ENCODE results near the gene VPS26A. TPM values are rescaled to one million over a fixed set of nuclear protein-coding genes. Genes with fewer than 3 reads are reported as not detected.

Gene VPS26A
- total RNA-seq, 1 donor from 2014 or later: 33.6 TPM

- Histone ChIP-seq H3K36me3 (no peaks in the 10 kb centered on the region), H3K27ac (no peak overlapping the region), H3K4me3 (no peak overlapping the region), H3K4me1 (no peaks in the 10 kb centered on the region), H3K9me3 (no peaks in the 10 kb centered on the region), H3K27me3 (no peaks in the 10 kb centered on the region)
- DNase-seq (ENCODE audit: extremely low spot score in 2 of 2): no peak
- no peak for TF ChIP-seq POLR2AphosphoS5 (IDR thresholded peaks at IDR 0.05; ENCODE audit: insufficient read depth in 1 of 2, low read depth in 1 of 2)
- no peak for TF ChIP-seq POLR2A (IDR thresholded peaks at IDR 0.05)
- TF ChIP-seq CTCF (IDR thresholded peaks at IDR 0.05): no peak
- intact Hi-C loops (cut with DNase I): no loop called here
Measured at GRCh38 chr10:69080226-69080625, 43.8 kb upstream of the VPS26A start.

GRCh38 chr10:69086001-69086509, 37.9 kb upstream of the VPS26A start:
- no peaks in the 10 kb centered on the region for H3K4me1 ChIP-seq
- H3K36me3 ChIP-seq: no peaks in the 10 kb centered on the region
- DNase-seq (ENCODE audit: extremely low spot score in 2 of 2): no peak
- H3K4me3 ChIP-seq: peak overlapping the region in 1 of 2 donors; percentile 20
- H3K27me3 ChIP-seq: no peaks in the 10 kb centered on the region
- TF ChIP-seq POLR2AphosphoS5 (IDR thresholded peaks at IDR 0.05; ENCODE audit: insufficient read depth in 1 of 2, low read depth in 1 of 2) (peak in 1 of 2 donors; percentile 74), CTCF (IDR thresholded peaks at IDR 0.05) (no peak), POLR2A (IDR thresholded peaks at IDR 0.05) (no peak)
- no peaks in the 10 kb centered on the region for H3K9me3 ChIP-seq
- intact Hi-C loops (cut with DNase I): no loop called here
- peak overlapping the region; percentile 64 for H3K27ac ChIP-seq

GRCh38 chr10:69087590-69088470, 36.1 kb upstream of the VPS26A start, which contains the start of gene SRGN:
SRGN (plus strand) TSS chr10:69088103; CDS start chr10:69088158, 55 bp downstream.
- Histone ChIP-seq H3K9me3 (no peaks in the 10 kb centered on the region), H3K27ac (peak within 1 kb of the TSS; percentile 81), H3K36me3 (no peaks in the 10 kb centered on the region), H3K4me3 (peak within 1 kb of the TSS; percentile 13 to 42), H3K27me3 (no peaks in the 10 kb centered on the region), H3K4me1 (peaks cover under 1% of the 10 kb centered on the region)
- intact Hi-C loops (cut with DNase I): no loop called here
- peak in 1 of 2 donors; percentile 90 for DNase-seq (ENCODE audit: extremely low spot score in 2 of 2)
- TF ChIP-seq CTCF (IDR thresholded peaks at IDR 0.05): no peak
- peak; percentile 14 to 86 for TF ChIP-seq POLR2AphosphoS5 (IDR thresholded peaks at IDR 0.05; ENCODE audit: insufficient read depth in 1 of 2, low read depth in 1 of 2)
- peak in 1 of 2 donors; percentile 60 for TF ChIP-seq POLR2A (IDR thresholded peaks at IDR 0.05)

- TF ChIP-seq CTCF (IDR thresholded peaks at IDR 0.05) (no peak), POLR2A (IDR thresholded peaks at IDR 0.05) (no peak), POLR2AphosphoS5 (IDR thresholded peaks at IDR 0.05; ENCODE audit: insufficient read depth in 1 of 2, low read depth in 1 of 2) (no peak)
- H3K4me1 ChIP-seq: peaks cover 6% of the 10 kb centered on the region
- peak overlapping the region; percentile 13 to 42 for H3K4me3 ChIP-seq
- H3K36me3 ChIP-seq: no peaks in the 10 kb centered on the region
- no peak for DNase-seq (ENCODE audit: extremely low spot score in 2 of 2)
- H3K9me3 ChIP-seq: no peaks in the 10 kb centered on the region
- no peaks in the 10 kb centered on the region for H3K27me3 ChIP-seq
- intact Hi-C loops (cut with DNase I): no loop called here
- H3K27ac ChIP-seq: peak overlapping the region; percentile 81
Measured at GRCh38 chr10:69088471-69088769, 35.6 kb upstream of the VPS26A start.

Measured in vagina (tissue), 2 donors.